ENCODE measurements around the gene C1QTNF9. TPM values are rescaled to one million over a fixed set of nuclear protein-coding genes. Genes with fewer than 3 reads are reported as not detected.
A peak's percentile ranks its signal among the peaks of the same experiment; 100 is the strongest.
"Not testable (repeated sequence)": the region's sequence is repeated elsewhere in the genome, so short reads cannot be mapped to it uniquely, and the experiment has no call there.

Gene C1QTNF9
- total RNA-seq, 1 donor from 2014 or later, result 3.8 TPM

- no peak for DNase-seq
These were observed 27.1 kb upstream of the C1QTNF9 start for GRCh38 chr13:24282256-24282655.

- DNase-seq, result no peak
These were observed 24.4 kb upstream of the C1QTNF9 start for GRCh38 chr13:24284889-24285565.

GRCh38 chr13:24286624-24287023, 22.8 kb upstream of the C1QTNF9 start:
- DNase-seq, result no peak

- no peak for DNase-seq
These were observed 21.6 kb upstream of the C1QTNF9 start for GRCh38 chr13:24287748-24288287.

- peak; percentile 13 for DNase-seq
These were observed 20.5 kb upstream of the C1QTNF9 start for GRCh38 chr13:24288870-24289269.

DNA sequence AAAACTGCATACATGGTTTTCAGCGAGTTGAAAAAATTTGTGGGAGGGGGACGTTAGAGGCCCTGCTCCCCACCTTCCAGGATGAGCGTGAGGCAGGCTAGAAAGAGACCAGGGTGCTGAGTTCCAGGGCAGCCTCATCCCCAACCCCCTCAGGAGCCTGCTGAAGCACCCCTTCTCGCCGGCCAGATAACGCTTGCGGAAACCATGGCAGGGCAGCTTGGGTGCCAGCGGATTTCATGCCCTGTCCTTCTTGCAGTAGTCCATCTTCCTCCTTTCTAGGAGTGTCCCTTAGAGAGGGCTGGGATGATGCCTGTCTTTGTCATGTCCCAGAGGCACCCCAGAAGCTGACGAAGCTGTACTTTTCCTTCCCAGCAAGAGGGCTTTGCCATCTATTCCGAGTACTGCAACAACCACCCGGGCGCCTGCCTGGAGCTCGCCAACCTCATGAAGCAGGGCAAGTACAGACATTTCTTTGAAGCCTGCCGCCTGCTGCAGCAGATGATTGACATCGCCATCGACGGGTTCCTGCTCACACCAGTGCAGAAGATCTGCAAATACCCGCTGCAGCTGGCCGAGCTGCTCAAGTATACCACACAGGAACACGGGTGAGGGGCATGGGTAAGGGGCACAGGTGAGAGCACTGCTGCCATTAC, 19.0 kb upstream of the C1QTNF9 start:
- DNase-seq, result no peak

DNA sequence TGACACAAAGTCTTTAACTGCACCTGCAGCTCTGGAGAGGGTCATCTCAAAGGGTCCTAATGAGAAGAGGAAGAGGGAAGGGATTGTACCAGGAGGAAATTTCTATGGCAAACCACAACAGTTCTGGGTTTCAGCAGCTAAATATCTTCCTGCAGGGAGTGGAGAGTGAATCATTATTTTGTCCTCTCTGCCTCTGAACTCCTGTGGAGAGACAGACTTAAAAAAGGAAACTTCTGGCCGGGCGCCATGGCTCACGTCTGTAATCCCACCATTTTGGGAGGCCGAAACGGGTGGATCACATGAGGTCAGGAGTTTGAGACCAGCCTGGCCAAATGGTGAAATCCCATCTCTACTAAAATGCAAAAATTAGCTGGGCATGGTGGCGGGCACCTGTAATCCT, 16.9 kb upstream of the C1QTNF9 start:
- DNase-seq, result no peak

DNA sequence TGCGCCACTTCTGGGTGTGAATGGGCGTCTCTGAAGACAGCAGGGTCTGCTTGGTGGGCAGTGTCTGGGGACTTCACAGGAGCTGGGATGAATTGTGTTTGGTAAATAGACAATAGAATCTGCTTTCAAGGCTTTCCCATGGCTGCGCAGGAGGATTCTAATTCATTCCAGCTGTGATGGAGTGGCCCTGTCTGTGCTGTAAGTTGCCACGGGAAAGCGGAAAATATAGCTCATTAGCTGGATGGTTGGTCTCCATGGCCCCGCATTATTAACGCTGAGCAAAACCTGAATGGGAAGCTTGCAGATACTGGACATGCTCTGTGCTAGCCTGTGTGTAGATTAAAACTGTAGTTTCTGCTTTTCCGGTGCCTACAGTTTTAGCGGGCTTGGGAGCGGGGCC, 15.6 kb upstream of the C1QTNF9 start:
- no peak for DNase-seq

DNA sequence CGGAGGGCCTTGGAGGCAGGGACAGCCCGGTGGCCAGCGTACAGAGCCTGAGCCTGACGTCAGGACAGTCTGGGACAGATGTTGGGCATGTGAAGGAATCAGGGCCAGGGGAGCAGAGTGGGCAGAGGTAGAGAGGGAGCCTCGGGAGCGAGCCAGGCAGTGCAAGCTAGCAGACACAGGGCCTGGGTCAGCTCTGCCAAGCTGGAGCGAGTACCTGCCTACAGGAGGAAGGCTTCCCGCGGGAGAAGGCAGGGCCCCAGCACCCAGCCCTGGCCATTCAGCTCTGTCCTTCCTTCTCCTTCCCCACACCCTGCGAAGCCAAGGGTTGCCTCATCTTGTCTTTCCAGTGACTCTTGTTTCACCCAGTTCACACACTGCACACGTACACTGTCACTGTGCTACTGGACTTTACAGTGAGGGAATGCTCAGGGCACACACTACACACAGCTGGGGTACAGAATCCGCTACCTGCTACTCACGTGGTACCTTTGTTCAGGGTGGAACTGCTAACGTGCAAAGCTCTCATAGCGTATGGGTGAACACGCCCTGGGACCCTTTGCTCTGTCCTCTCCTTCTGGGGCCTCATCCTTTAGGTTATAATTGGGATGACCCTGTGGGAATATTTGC, 9.8 kb upstream of the C1QTNF9 start:
- DNase-seq, result no peak

DNA sequence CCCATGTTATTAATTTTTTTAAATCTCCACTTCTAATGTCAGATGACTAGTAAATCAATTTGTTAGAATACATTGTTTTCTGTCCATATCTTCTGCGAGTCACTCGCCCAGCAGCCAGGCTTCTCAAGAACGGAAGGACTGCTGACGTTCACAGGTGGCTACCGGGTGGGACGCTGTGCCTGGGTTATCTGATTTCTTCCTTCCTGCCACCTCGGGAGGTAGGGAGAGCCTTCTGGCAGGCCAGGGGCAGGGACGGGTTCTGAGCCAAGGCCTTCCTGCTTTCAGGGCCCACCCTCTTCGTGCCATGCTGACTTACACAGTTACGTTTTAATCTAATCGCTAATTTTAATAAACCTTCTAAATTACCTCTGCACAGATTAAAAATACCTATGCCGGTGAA, 7.9 kb upstream of the C1QTNF9 start:
- no peak for DNase-seq

DNA sequence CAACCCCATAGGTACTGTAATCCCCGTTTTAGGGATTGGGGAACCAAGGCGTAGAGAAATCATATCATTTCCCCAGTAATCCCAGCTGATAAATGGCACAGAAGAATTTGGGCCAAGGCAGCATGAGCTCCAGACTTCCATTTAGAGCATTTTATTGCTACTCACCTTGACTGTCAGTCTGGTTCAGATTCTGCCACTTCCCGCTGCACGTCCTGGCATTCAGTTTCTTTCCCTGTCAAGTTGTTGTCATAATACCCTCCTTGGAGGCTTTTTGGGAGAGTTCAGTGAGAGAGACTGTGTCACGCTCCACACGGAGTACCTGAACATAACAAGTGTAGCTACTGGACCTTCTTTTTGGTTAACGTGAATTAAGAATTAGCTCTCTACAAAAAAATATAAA, 7.5 kb upstream of the C1QTNF9 start:
- no peak for DNase-seq

DNA sequence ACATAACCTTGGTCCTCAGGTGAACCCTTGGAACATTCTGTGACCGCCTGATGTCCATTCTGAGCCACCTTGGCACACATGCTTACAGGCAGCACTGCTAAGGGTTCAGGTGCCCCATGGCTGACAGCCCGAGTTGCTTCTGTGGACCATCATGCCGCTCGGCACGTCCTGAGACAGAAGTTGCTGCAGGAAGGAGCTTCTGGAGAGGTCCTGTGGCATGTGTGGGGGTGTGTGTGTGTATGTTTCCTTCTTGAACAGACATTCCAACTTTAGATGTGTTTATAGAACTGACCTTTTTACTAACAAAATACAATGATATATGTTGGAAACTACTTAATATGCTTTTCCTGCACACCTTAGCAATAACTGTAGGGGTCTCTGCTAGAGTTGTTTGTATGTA, 4.8 kb upstream of the C1QTNF9 start:
- DNase-seq, result no peak

- no peak for DNase-seq
These were observed 2.7 kb upstream of the C1QTNF9 start for GRCh38 chr13:24306632-24307031.

DNA sequence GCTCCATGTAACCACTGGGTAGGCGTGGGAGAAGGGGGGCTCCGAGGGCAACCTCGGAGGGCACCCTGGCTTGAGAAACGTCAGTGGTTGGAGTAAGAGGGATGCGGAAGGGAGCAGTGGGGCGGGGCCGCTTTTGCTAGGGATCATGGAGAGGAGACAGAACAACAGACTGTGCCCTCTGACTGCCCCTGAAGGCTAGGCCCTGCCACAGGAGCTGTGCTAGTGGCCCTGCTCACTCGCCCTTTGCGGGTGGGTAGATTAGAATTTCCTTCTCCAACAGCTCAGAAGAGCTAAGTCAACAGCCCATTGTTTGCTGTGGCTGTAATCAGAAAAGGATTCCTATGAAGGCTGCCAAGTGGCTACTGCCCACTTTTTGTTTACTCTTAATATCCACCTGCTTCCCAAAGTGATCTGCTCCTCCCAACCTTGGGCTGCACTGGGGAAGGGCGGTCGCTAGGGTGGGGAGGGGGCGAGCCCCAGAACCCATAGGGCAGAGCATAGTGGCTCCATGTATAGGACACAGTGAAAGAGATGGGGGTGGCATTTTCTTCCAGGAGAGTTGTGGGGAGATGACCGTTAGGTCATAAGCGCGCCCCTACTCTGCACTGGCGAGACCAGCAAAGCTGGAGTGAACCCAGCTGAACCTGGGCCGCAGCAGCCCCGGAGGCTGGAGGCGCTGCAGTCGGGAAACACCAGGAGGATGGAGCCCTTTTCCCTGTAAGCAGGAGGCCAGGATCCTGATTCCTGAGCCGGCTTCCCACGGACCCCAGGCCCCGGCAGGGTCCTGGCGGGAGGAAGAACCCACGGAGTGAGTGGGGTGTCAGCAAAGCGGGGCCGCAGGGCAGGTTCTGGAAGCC, 1.9 kb upstream of the C1QTNF9 start:
- no peak for DNase-seq

GRCh38 chr13:24308068-24308445, 1.3 kb upstream of the C1QTNF9 start:
- no peak for DNase-seq

GRCh38 chr13:24308488-24309020, 826 bp upstream of the C1QTNF9 start:
- no peak for DNase-seq

DNA sequence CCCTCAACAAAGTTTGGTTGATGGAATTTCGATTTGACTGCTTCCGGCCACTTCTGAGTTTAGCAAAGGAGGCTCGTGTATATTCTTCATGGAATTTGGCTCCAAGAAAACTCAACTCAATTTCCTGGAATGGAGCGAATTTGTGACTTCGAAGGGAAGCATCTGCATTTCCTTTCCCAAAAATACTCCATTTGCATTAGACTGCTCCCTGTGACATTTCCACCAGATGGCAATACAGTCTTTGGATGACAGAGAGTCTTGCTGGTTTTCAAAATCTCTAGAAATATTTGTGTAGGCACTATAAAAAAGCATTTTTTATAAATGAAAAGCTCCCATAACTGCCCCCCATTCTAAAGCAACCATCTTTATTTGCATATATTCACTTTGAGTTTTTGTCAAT, 4.1 kb downstream of the C1QTNF9 start:
- DNase-seq, result peak; percentile 50

DNA sequence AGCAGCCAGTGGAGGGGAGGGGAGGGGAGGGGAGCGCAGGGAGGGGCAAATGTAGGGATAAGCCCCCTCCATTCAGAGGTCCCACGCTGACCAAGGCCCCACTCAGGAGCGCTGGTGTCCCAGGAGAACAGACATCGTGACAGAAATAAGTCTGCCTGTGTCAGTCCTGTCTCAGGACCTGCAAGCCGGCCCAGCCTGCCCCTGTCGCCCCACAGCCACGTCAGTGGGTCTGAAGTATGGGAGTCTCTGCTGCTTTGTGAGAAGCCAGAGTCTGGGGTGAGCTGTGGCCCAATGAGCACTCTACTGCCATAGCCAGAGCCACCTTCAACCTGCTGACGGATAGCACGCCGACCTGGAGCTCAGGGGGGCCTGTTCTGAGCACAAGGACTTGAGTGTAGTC, 8.5 kb downstream of the C1QTNF9 start:
- DNase-seq, result not testable (repeated sequence)

DNA sequence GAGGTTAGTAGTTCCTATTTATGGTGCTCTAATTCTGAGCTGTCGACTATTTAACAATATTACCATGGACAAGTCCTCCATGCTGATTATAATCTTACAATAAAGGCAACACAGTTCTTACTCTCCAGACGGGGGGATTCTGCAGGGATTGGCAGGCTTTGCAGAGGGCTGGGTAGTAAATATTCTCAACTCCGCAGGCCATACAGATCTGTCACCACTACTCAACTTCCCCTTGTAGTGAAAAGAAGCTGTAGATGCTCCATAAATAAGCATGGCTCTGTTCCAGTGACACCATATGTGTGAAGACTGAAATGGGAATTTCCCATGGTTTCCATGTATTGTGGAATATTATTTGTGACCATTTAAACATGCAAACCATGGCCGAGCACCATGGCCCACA, 9.5 kb downstream of the C1QTNF9 start:
- DNase-seq, result not testable (repeated sequence)

- DNase-seq, result not testable (repeated sequence)
These were observed 10.3 kb downstream of the C1QTNF9 start for GRCh38 chr13:24319641-24320040.

DNA sequence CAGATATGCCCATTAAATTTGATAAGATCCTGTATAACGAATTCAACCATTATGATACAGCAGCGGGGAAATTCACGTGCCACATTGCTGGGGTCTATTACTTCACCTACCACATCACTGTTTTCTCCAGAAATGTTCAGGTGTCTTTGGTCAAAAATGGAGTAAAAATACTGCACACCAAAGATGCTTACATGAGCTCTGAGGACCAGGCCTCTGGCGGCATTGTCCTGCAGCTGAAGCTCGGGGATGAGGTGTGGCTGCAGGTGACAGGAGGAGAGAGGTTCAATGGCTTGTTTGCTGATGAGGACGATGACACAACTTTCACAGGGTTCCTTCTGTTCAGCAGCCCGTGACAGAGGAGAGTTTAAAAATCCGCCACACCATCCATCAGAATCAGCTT, 12.0 kb downstream of the C1QTNF9 start:
- DNase-seq, result not testable (repeated sequence)

GRCh38 chr13:24322470-24322869, 13.1 kb downstream of the C1QTNF9 start:
- DNase-seq, result not testable (repeated sequence)
